Panc1 (cell line): Measurements from ENCODE around the gene RNU6-8.

ENCODE experiments used
- POLR2AphosphoS5 ChIP-seq: IDR thresholded peaks from 2 replicates; pipeline ENCODE4 v1.6.1; 2012; ENCODE audit warnings: mild to moderate bottlenecking, low read depth, low read length, moderate library complexity
- SIN3A ChIP-seq: IDR thresholded peaks from 2 replicates; pipeline ENCODE4 v1.6.1; 2012; ENCODE audit warnings: low read depth, mild to moderate bottlenecking, low read length, moderate library complexity, borderline replicate concordance; ENCODE audit not compliant: insufficient read depth
- TCF7L2 ChIP-seq: IDR thresholded peaks from 2 replicates; pipeline ENCODE4 v1.6.1; 2011; ENCODE audit warnings: mild to moderate bottlenecking, low read depth, low read length, inconsistent platforms
- TF ChIP-seq, protein P1 (sequence below): fragments of 450-650 bp; IDR thresholded peaks from 2 replicates; pipeline ENCODE4 v1.5.1; 2017; ENCODE audit warnings: mild to moderate bottlenecking
- TF ChIP-seq, protein P2 (sequence below), 2 experiments: IDR thresholded peaks; 2 replicates each; pipeline ENCODE4 v1.6.1; 2011 to 2012; ENCODE audit warnings: low read depth in 2 of 2, control low read depth in 1 of 2, low read length in 1 of 2, mild to moderate bottlenecking in 1 of 2, moderate library complexity in 1 of 2; ENCODE audit not compliant: insufficient read depth in 1 of 2

GRCh38 chr14:32201193-32201815 is 1.8 kb downstream of the RNU6-8 start:
- TF ChIP-seq, protein P1, sequence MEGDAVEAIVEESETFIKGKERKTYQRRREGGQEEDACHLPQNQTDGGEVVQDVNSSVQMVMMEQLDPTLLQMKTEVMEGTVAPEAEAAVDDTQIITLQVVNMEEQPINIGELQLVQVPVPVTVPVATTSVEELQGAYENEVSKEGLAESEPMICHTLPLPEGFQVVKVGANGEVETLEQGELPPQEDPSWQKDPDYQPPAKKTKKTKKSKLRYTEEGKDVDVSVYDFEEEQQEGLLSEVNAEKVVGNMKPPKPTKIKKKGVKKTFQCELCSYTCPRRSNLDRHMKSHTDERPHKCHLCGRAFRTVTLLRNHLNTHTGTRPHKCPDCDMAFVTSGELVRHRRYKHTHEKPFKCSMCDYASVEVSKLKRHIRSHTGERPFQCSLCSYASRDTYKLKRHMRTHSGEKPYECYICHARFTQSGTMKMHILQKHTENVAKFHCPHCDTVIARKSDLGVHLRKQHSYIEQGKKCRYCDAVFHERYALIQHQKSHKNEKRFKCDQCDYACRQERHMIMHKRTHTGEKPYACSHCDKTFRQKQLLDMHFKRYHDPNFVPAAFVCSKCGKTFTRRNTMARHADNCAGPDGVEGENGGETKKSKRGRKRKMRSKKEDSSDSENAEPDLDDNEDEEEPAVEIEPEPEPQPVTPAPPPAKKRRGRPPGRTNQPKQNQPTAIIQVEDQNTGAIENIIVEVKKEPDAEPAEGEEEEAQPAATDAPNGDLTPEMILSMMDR = no peak
- TF ChIP-seq POLR2AphosphoS5 = no peak
- TF ChIP-seq, protein P2, sequence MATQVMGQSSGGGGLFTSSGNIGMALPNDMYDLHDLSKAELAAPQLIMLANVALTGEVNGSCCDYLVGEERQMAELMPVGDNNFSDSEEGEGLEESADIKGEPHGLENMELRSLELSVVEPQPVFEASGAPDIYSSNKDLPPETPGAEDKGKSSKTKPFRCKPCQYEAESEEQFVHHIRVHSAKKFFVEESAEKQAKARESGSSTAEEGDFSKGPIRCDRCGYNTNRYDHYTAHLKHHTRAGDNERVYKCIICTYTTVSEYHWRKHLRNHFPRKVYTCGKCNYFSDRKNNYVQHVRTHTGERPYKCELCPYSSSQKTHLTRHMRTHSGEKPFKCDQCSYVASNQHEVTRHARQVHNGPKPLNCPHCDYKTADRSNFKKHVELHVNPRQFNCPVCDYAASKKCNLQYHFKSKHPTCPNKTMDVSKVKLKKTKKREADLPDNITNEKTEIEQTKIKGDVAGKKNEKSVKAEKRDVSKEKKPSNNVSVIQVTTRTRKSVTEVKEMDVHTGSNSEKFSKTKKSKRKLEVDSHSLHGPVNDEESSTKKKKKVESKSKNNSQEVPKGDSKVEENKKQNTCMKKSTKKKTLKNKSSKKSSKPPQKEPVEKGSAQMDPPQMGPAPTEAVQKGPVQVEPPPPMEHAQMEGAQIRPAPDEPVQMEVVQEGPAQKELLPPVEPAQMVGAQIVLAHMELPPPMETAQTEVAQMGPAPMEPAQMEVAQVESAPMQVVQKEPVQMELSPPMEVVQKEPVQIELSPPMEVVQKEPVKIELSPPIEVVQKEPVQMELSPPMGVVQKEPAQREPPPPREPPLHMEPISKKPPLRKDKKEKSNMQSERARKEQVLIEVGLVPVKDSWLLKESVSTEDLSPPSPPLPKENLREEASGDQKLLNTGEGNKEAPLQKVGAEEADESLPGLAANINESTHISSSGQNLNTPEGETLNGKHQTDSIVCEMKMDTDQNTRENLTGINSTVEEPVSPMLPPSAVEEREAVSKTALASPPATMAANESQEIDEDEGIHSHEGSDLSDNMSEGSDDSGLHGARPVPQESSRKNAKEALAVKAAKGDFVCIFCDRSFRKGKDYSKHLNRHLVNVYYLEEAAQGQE (IDR thresholded peaks at IDR 0.05; ENCODE audit: insufficient read depth in 1 of 2, low read depth in 2 of 2, low read length in 1 of 2) = peak; percentile 82 to 88
- peak; percentile 78 for TF ChIP-seq TCF7L2
- TF ChIP-seq SIN3A = 0 out of 2 replicates have a peak, but pooled peaks have one; percentile 67
